Heart right ventricle (tissue), 16 donors: ENCODE measurements around the gene PPRC1. TPM values are rescaled to one million over a fixed set of nuclear protein-coding genes. Genes with fewer than 3 reads are reported as not detected.

Experiments
- ATAC-seq, 8 donors: fragments of 200-7000 bp; cut with Tn5 transposase; one replicate each; pipeline ENCODE4 v1.9.1; 2020; ENCODE audit warnings: mild to moderate bottlenecking in 8 of 8, moderate library complexity in 8 of 8, moderate number of reproducible peaks in 1 of 8
- DNase-seq, 2 donors: peaks; one replicate each; pipeline ENCODE4 v3.0.0-alpha.2; 2020
- H3K27ac ChIP-seq, 10 donors: fragments of 200-600 bp; sonication (generic) in 2 of 10; one replicate each; pipeline versions ENCODE4 v1.5.0 to v1.8.0; 2020 to 2022; ENCODE audit warnings: mild to moderate bottlenecking in 3 of 10
- H3K27me3 ChIP-seq, 7 donors: fragments of 200-600 bp; one replicate each; pipeline ENCODE4 v1.8.0; 2021 to 2022; ENCODE audit warnings: mild to moderate bottlenecking in 2 of 7
- H3K36me3 ChIP-seq, 9 donors: fragments of 200-600 bp; sonication (generic) in 1 of 9; one replicate each; pipeline versions ENCODE4 v1.5.0 to v1.8.0; 2020 to 2022; ENCODE audit warnings: mild to moderate bottlenecking in 2 of 9
- H3K4me1 ChIP-seq, 9 donors: fragments of 200-600 bp; sonication (generic) in 1 of 9; one replicate each; pipeline versions ENCODE4 v1.5.0 to v1.8.0; 2020 to 2022; ENCODE audit warnings: mild to moderate bottlenecking in 4 of 9
- H3K4me3 ChIP-seq, 10 donors: fragments of 200-600 bp; sonication (generic) in 2 of 10; one replicate each; pipeline versions ENCODE4 v1.5.0 to v1.8.0; 2020 to 2022; ENCODE audit warnings: mild to moderate bottlenecking in 7 of 10, moderate library complexity in 2 of 10
- H3K9me3 ChIP-seq, 11 donors: fragments of 200-600 bp in 10 of 11; sonication (generic) in 2 of 11; one replicate each; pipeline versions ENCODE4 v1.5.0 to v1.8.0; 2013 to 2022; ENCODE audit warnings: mild to moderate bottlenecking in 2 of 11, control low read depth in 1 of 11, moderate library complexity in 1 of 11
- WGBS, 2 donors: extraction: QIAGEN DNeasy Blood & Tissue Kit; methylation state at CpG; one replicate each; pipeline ENCODE4 v1.1.7; 2013; ENCODE audit warnings: inconsistent platforms in 1 of 2; 5-methylcytosine and 5-hydroxymethylcytosine counted together
- intact Hi-C, 10 donors: fragments of 100-400 bp; cut with DNase I; formaldehyde crosslinking; loops; one replicate each; pipeline versions ENCODE4 v1.11.1 to v1.14.2; 2022
- polyA plus RNA-seq, 2 donors: library from polyadenylated mRNA; stranded (reverse); fragments of 200-250 nt; gene quantifications; one replicate each; pipeline ENCODE4 v1.2.3, GENCODE V29; 2013
- total RNA-seq, 10 donors: library from RNA; stranded (reverse); fragmentation: NEBNext Ultra II Directional in 3 of 10; extraction: Animal tissue kit (Norgen Biotek cat#: 25700) in 3 of 10; gene quantifications; one replicate each; pipeline versions ENCODE4 v1.2.1 to v1.2.4, GENCODE V29; 2021 to 2023
- TF ChIP-seq, protein P1 (sequence below), 9 donors: fragments of 200-600 bp; sonication (generic) in 2 of 9; IDR thresholded peaks; one replicate each; pipeline versions ENCODE4 v1.5.0 to v1.8.0; 2021 to 2022; ENCODE audit warnings: antibody characterized with exemption in 9 of 9, mild to moderate bottlenecking in 5 of 9, moderate library complexity in 1 of 9
- donor health status: Arrhythmogenic right ventricular cardiomyopathy.
- donor health status: ischemic (EF 13 %, LVEDD 7.1; RV severe dilation, severe dysfunction).
- donor health status: healthy with polysubstance abuse.
- donor health status: DM: no; HTN: yes; CAD: no.
- donor health status: DM: no; HTN: no; CAD: no.
- donor health status: ischemic (EF 25% LVEDD 6.9; RV normal size, moderate dysfunction).
- donor health status: ischemic (EF 25% LVEDD 5.7; RV mildly dilated, moderate dysfunction).
- donor health status: healthy.
- donor health status: DM: yes; HTN: yes; CAD: no.
- donor health status: Ischemic cardiomyopathy.
- donor health status: ischemic (EF 35%, LVEDD 5.7; RV mildly dilated, moderate dysfunction).
- donor health status: nonischemic (EF 11% LVEDD 7.7; RV severe dilation, severe dysfunction).
- donor health status: DM: yes; HTN: yes; CAD: no.
- donor health status: PGD.
- donor health status: ischemic (EF 29% LVEDD 5.4; RV normal size, mild dysfunction).
- donor health status: nonischemic (EF 23%, LVEDD 6.1; RV moderate dilation, normal function).

The PPRC1 gene
- total and polyA plus RNA-seq, 12 donors, result 10.6 to 22.7 (median 13.6) TPM

DNA sequence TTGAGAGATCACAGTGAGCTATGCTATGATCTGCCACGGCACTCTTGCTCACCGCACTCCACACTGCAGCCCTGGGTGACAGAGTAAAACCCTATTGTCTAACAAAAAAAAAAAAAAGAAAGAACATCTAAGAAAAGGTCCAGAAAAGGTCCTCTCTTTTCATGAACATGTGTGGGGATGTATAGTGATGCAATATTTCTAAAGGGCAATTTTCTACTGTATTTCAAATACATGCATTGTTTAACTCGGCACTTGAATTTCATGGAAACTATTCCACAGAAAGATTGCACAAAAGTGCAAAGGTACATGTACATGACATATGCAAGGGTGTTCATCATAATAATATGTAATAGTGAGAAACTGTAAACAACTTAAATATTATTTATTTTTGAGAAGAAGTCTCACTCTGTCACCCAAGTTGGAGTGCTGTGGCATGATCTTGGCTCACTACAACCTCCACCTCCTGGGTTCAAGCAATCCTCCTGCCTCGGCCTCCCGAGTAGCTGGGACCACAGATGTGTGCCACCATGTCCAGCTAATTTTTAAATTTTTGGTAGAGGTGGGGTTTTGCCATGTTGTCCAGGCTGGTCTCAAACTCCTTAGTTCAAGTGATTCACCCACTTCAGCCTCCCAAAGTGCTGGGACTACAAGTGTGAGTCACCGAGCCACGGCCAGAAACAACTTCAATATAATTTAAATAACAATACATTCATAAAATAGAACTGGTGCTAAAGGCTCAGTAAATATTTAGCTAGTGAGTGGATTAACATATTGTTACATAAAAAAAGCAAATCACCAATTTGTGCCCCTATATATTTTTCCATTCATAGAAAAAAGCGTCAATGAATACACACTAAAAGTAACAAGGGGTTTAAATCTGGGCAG lies 1.3 kb upstream of the PPRC1 start:
- no peak for ATAC-seq
- no peak for DNase-seq
- no peaks in the 10 kb centered on the region for H3K36me3 ChIP-seq
- WGBS, 2 donors, result 92 to 95% methylated on average over 8 of the region's 8 CpGs
- H3K4me3 ChIP-seq, result no peak overlapping the region
- intact Hi-C loops, result loop anchor here in 3 of 10 donors (1.0 to 5.0 kb wide), 4 partner anchors 11 to 371 kb away; partner anchors contain the start of genes NOLC1 (in 3 of the 3), ACTR1A (in 1 of the 3), HPS6 (in 1 of the 3) and LDB1 (in 1 of the 3)
- no peaks in the 10 kb centered on the region for H3K9me3 ChIP-seq
- peaks cover 3 to 36% (median 30%) of the 10 kb centered on the region in 9 donors for H3K4me1 ChIP-seq
- peak overlapping the region in 1 of 10 donors; percentile 97 for H3K27ac ChIP-seq
- TF ChIP-seq, protein P1, sequence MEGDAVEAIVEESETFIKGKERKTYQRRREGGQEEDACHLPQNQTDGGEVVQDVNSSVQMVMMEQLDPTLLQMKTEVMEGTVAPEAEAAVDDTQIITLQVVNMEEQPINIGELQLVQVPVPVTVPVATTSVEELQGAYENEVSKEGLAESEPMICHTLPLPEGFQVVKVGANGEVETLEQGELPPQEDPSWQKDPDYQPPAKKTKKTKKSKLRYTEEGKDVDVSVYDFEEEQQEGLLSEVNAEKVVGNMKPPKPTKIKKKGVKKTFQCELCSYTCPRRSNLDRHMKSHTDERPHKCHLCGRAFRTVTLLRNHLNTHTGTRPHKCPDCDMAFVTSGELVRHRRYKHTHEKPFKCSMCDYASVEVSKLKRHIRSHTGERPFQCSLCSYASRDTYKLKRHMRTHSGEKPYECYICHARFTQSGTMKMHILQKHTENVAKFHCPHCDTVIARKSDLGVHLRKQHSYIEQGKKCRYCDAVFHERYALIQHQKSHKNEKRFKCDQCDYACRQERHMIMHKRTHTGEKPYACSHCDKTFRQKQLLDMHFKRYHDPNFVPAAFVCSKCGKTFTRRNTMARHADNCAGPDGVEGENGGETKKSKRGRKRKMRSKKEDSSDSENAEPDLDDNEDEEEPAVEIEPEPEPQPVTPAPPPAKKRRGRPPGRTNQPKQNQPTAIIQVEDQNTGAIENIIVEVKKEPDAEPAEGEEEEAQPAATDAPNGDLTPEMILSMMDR (IDR thresholded peaks at IDR 0.05), result no peak
- no peaks in the 10 kb centered on the region for H3K27me3 ChIP-seq

DNA sequence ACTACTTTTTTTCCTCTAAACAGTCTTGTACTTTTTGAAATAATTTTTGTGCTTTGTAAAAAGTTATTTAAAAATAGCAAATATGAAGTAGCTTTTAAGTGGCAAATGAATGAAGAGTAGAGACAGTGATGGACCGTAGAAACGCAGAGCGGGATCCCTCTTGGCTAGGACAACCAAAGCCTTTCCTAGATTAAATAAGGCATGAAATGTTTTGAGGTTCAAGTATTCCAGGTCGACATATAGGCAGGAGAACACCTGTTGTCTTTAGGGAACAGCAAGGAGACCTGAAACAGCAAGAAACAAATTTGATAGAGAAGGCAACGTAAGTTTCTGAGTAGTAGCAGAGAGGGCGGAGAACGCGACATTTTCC lies 662 bp upstream of the PPRC1 start:
- 22 to 25% methylated on average over 8 of the region's 8 CpGs for WGBS, 2 donors
- peaks cover 6 to 41% (median 37%) of the 10 kb centered on the region in 9 donors for H3K4me1 ChIP-seq
- intact Hi-C loops, result loop anchor here in 3 of 10 donors (1.0 to 5.0 kb wide), 4 partner anchors 12 to 370 kb away; partner anchors contain the start of genes NOLC1 (in 3 of the 3), ACTR1A (in 1 of the 3), HPS6 (in 1 of the 3) and LDB1 (in 1 of the 3)

DNA sequence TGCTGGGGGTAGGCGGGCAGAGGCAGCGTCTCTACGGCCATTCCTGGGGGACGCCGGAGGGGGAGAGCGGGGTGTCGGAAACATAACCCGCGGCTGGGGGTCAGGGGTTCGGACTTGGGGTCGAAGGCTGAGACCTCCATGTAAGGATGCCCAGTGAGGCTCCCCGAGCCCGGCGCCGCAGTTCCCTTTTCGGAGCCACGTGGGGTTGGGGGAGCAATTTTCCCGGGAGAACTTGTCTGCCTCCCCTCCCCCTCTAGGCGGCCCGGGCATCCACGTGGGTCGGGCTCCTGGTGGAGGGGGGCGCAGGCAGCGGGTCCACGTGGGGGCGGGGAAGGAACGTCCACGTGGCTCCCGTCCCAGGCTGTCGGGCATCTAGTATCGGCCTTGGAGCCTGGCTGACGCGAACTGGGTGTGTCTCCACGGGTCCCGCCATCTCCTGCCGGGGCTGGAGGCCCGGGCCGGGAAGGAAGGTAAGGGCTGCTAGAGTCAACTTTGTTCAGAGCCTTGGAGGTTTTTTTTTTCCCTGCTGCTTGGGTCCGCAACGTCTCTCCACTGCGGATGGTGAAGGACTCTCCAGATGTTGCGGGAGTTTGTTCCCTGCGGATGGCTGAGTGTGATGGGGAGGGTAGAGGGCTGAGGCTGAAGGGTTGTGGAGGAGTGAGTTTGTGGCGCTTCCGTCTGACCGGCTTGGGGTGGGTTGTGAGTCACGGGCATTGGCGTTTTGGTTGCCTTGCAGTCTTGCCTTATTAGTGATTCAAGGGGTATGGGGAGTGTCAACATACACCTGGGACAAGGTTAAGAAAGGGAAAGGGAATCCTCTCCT lies 744 bp downstream of the PPRC1 start:
- DNase-seq (peak; percentile 67 to 82), ATAC-seq (peak; percentile 25 to 78 (median 48))
- Histone ChIP-seq H3K9me3 (no peaks in the 10 kb centered on the region), H3K27ac (peak overlapping the region; percentile 60 to 97 (median 96)), H3K27me3 (no peaks in the 10 kb centered on the region), H3K4me3 (peak overlapping the region; percentile 54 to 99 (median 88)), H3K4me1 (peaks cover 6 to 46% (median 41%) of the 10 kb centered on the region in 9 donors), H3K36me3 (peaks cover 0 to 13% (median 8%) of the 10 kb centered on the region in 9 donors)
- intact Hi-C loops, result loop anchor here in 1 of 10 donors (2.0 to 5.0 kb wide), 2 partner anchors 69 to 369 kb away; partner anchors contain the start of genes ACTR1A, HPS6 and SUFU
- TF ChIP-seq, protein P1 (IDR thresholded peaks at IDR 0.05), result no peak
- 1 to 2% methylated on average over 42 to 47 of the region's 48 CpGs for WGBS, 2 donors

More for the DNA sequence above, 662 bp upstream of the PPRC1 start:
- Histone ChIP-seq H3K36me3 (no peaks in the 10 kb centered on the region), H3K9me3 (no peaks in the 10 kb centered on the region), H3K27me3 (no peaks in the 10 kb centered on the region), H3K27ac (peak overlapping the region in 9 of 10 donors; percentile 91 to 97 (median 96)), H3K4me3 (peak overlapping the region in 9 of 10 donors; percentile 54 to 98 (median 88))
- DNase-seq (no peak), ATAC-seq (no peak)
- TF ChIP-seq, protein P1 (IDR thresholded peaks at IDR 0.05), result no peak
